IMR-90 (cell line): Measurements from ENCODE around the gene FBXL7. TPM values are rescaled to one million over a fixed set of nuclear protein-coding genes. Genes with fewer than 3 reads are reported as not detected.

Experiments
- ATAC-seq: fragments of 200-7000 bp; cut with Tn5 transposase; 2 replicates; pipeline ENCODE4 v1.9.1; 2020; ENCODE audit warnings: low read depth, mild to moderate bottlenecking, moderate library complexity
- BruUV-seq: library from RNA; stranded (reverse); fragments of 400-500 nt; replicated peaks from 2 replicates; lab custom pipeline; 2021; lab: Mats Ljungman, UMichigan
- CTCF ChIA-PET: fragments of 300-600 bp; formaldehyde crosslinking; extraction: SDS; loops from one replicate; lab custom pipeline; 2021; ENCODE audit warnings: antibody characterized with exemption; lab: Yijun Ruan, JAX
- POLR2A ChIA-PET: fragments of 300-600 bp; sonication (Branson Sonifier 250); formaldehyde crosslinking; loops from one replicate; lab custom pipeline; 2022; ENCODE audit warnings: antibody characterized with exemption; ENCODE audit not compliant: unreplicated experiment; lab: Charles Lee
- DNase-seq: peaks from one replicate; pipeline ENCODE4 v3.0.0; 2013
- H2AFZ ChIP-seq: replicated peaks from 2 replicates; pipeline ENCODE3; 2013; ENCODE audit warnings: low read length, mild to moderate bottlenecking; ENCODE audit not compliant: poor library complexity
- H2AK5ac ChIP-seq: 2 replicates; pipeline ENCODE4 v1.6.1; 2013; ENCODE audit warnings: low read depth, low read length, inconsistent platforms
- H2AK9ac ChIP-seq: replicated peaks from 2 replicates; pipeline ENCODE3; 2013; ENCODE audit warnings: mild to moderate bottlenecking, low read depth, low read length, moderate library complexity; ENCODE audit not compliant: poor library complexity
- H2BK120ac ChIP-seq: 2 replicates; pipeline ENCODE4 v1.6.1; 2013; ENCODE audit warnings: low read depth, low read length, inconsistent platforms
- H2BK15ac ChIP-seq: 3 replicates; pipeline ENCODE4 v1.6.1; 2013; ENCODE audit warnings: low read depth, low read length, inconsistent platforms
- H2BK20ac ChIP-seq: 2 replicates; pipeline ENCODE4 v1.6.1; 2013; ENCODE audit warnings: low read depth, mild to moderate bottlenecking, inconsistent platforms, low read length, moderate library complexity
- H2BK5ac ChIP-seq: 2 replicates; pipeline ENCODE4 v1.6.1; 2013; ENCODE audit warnings: mild to moderate bottlenecking, low read depth, low read length, inconsistent platforms; ENCODE audit not compliant: poor library complexity, severe bottlenecking
- H3K14ac ChIP-seq: replicated peaks from 2 replicates; pipeline ENCODE4 v1.6.1; 2013; ENCODE audit warnings: low read depth, low read length, inconsistent platforms
- H3K18ac ChIP-seq: 2 replicates; pipeline ENCODE4 v1.6.1; 2013; ENCODE audit warnings: low read depth, low read length, control low read depth
- H3K23ac ChIP-seq: 2 replicates; pipeline ENCODE4 v1.6.1; 2013; ENCODE audit warnings: low read depth, low read length, inconsistent platforms
- H3K27ac ChIP-seq: 2 replicates; pipeline ENCODE4 v1.5.1; 2013; ENCODE audit warnings: mild to moderate bottlenecking, control low read depth, low read length; ENCODE audit not compliant: insufficient read depth
- H3K27me3 ChIP-seq: 2 replicates; pipeline ENCODE4 v1.6.1; 2013; ENCODE audit warnings: low read length; ENCODE audit not compliant: control insufficient read depth, insufficient read depth
- H3K36me3 ChIP-seq: 2 replicates; pipeline ENCODE4 v1.6.1; 2013; ENCODE audit warnings: low read length, mixed read lengths; ENCODE audit not compliant: control insufficient read depth, insufficient read depth
- H3K4ac ChIP-seq: 2 replicates; pipeline ENCODE4 v1.6.1; 2013; ENCODE audit warnings: low read depth, low read length, inconsistent platforms
- H3K4me1 ChIP-seq: 2 replicates; pipeline ENCODE4 v1.6.1; 2013; ENCODE audit warnings: low read length, mixed read lengths; ENCODE audit not compliant: control insufficient read depth, insufficient read depth
- H3K4me2 ChIP-seq: 2 replicates; pipeline ENCODE4 v1.6.1; 2013; ENCODE audit warnings: low read depth, mild to moderate bottlenecking, control low read depth, low read length, moderate library complexity
- H3K4me3 ChIP-seq: 2 replicates; pipeline ENCODE4 v1.5.1; 2013; ENCODE audit warnings: low read depth, mild to moderate bottlenecking, control low read depth, low read length, moderate library complexity; ENCODE audit not compliant: insufficient read depth
- H3K56ac ChIP-seq: 2 replicates; pipeline ENCODE4 v1.6.1; 2013; ENCODE audit warnings: low read length, inconsistent platforms; ENCODE audit not compliant: insufficient read depth; ENCODE audit errors: extremely low read depth
- H3K79me1 ChIP-seq, 2 experiments: 2 replicates each; pipeline ENCODE4 v1.6.1; 2013; ENCODE audit warnings: low read length in 2 of 2, inconsistent platforms in 1 of 2, low read depth in 1 of 2
- H3K9ac ChIP-seq: 2 replicates; pipeline ENCODE4 v1.6.1; 2013; ENCODE audit warnings: low read depth, low read length, control low read depth
- H3K9me1 ChIP-seq: 2 replicates; pipeline ENCODE4 v1.6.1; 2013; ENCODE audit warnings: low read length, inconsistent platforms; ENCODE audit not compliant: insufficient read depth
- H3K9me3 ChIP-seq: 2 replicates; pipeline ENCODE4 v1.6.1; 2013; ENCODE audit warnings: low read length; ENCODE audit not compliant: control insufficient read depth, insufficient read depth
- H4K20me1 ChIP-seq: 2 replicates; pipeline ENCODE4 v1.6.1; 2013; ENCODE audit warnings: low read length, inconsistent platforms; ENCODE audit not compliant: insufficient read depth
- H4K5ac ChIP-seq: 2 replicates; pipeline ENCODE4 v1.6.1; 2013; ENCODE audit warnings: mild to moderate bottlenecking, low read depth, low read length, control low read depth
- H4K8ac ChIP-seq, 2 experiments: 2 replicates each; pipeline ENCODE4 v1.6.1; 2013; ENCODE audit warnings: low read depth in 2 of 2, low read length in 2 of 2, control low read depth in 1 of 2, inconsistent platforms in 1 of 2
- H4K91ac ChIP-seq: 2 replicates; pipeline ENCODE4 v1.6.1; 2013; ENCODE audit warnings: low read depth, low read length, inconsistent platforms; ENCODE audit not compliant: insufficient read depth
- BHLHE40 ChIP-seq: fragments of 150-350 bp; IDR thresholded peaks from 2 replicates; pipeline ENCODE4 v1.6.1; 2016; ENCODE audit warnings: mild to moderate bottlenecking, low read depth, low read length
- CEBPB ChIP-seq: IDR thresholded peaks from 2 replicates; pipeline ENCODE4 v1.6.1; 2012; ENCODE audit warnings: low read depth, low read length, improper control_type of control experiment
- CHD1 ChIP-seq: IDR thresholded peaks from 2 replicates; pipeline ENCODE4 v1.6.1; 2012; ENCODE audit warnings: low read depth, low read length, improper control_type of control experiment
- CTCF ChIP-seq: conservative IDR thresholded peaks from 2 replicates; pipeline ENCODE4 v1.5.1; 2012; ENCODE audit warnings: mild to moderate bottlenecking, low read depth, low read length, improper control_type of control experiment
- ELK1 ChIP-seq: fragments of 150-350 bp; IDR thresholded peaks from 2 replicates; pipeline ENCODE4 v1.6.1; 2016; ENCODE audit warnings: low read depth, mild to moderate bottlenecking, low read length, moderate library complexity, borderline replicate concordance
- FOS ChIP-seq: fragments of 150-350 bp; IDR thresholded peaks from 2 replicates; pipeline ENCODE4 v1.6.1; 2016; ENCODE audit warnings: low read depth, low read length
- MAFK ChIP-seq: IDR thresholded peaks from 2 replicates; pipeline ENCODE4 v1.6.1; 2012; ENCODE audit warnings: low read depth, low read length, improper control_type of control experiment
- MAZ ChIP-seq: IDR thresholded peaks from 2 replicates; pipeline ENCODE4 v1.6.1; 2012; ENCODE audit warnings: low read depth, mild to moderate bottlenecking, low read length, improper control_type of control experiment, moderate library complexity, borderline replicate concordance
- MXI1 ChIP-seq: IDR thresholded peaks from 2 replicates; pipeline ENCODE4 v1.6.1; 2012; ENCODE audit warnings: low read depth, mild to moderate bottlenecking, low read length, moderate library complexity, borderline replicate concordance
- NFE2L2 ChIP-seq: fragments of 150-350 bp; IDR thresholded peaks from 2 replicates; pipeline ENCODE4 v1.6.1; 2016; ENCODE audit warnings: low read depth, mild to moderate bottlenecking, low read length
- POLR2A ChIP-seq: IDR thresholded peaks from 2 replicates; pipeline ENCODE4 v1.6.1; 2012; ENCODE audit warnings: mild to moderate bottlenecking, low read depth, low read length
- RAD21 ChIP-seq: IDR thresholded peaks from 2 replicates; pipeline ENCODE4 v1.6.1; 2012; ENCODE audit warnings: low read length, improper control_type of control experiment
- RCOR1 ChIP-seq: IDR thresholded peaks from 2 replicates; pipeline ENCODE4 v1.6.1; 2012; ENCODE audit warnings: mild to moderate bottlenecking, low read length, improper control_type of control experiment; ENCODE audit not compliant: insufficient replicate concordance
- RFX5 ChIP-seq: IDR thresholded peaks from 2 replicates; pipeline ENCODE4 v1.8.0; 2012; ENCODE audit warnings: low read depth, mild to moderate bottlenecking, low read length, moderate library complexity
- SMC3 ChIP-seq: fragments of 150-350 bp; IDR thresholded peaks from 2 replicates; pipeline ENCODE4 v1.6.1; 2016; ENCODE audit warnings: low read depth, mild to moderate bottlenecking, antibody characterized with exemption, low read length, moderate library complexity
- USF2 ChIP-seq: fragments of 150-350 bp; IDR thresholded peaks from 2 replicates; pipeline ENCODE4 v1.6.1; 2017; ENCODE audit warnings: mild to moderate bottlenecking, antibody characterized with exemption, low read length, low read depth
- WGBS, 2 experiments: methylation state at CpG; one replicate each; pipeline versions ENCODE4 v1.1.5 to v1.1.7; 2013; ENCODE audit warnings: missing lambda C conversion rate in 2 of 2; ENCODE audit not compliant: insufficient read length in 1 of 2; ENCODE audit errors: extremely low coverage in 2 of 2; 5-methylcytosine and 5-hydroxymethylcytosine counted together
- dilution Hi-C: fragments of 300-500 bp; cut with HindIII; formaldehyde crosslinking; loops from one replicate; pipeline ENCODE4 v1.14.3; 2018; ENCODE audit warnings: low sequenced_read_pairs; ENCODE audit not compliant: unreplicated experiment
- in situ Hi-C: fragments of 300-500 bp; cut with MboI; formaldehyde crosslinking; loops from 3 replicates; pipeline ENCODE4 v1.14.3; 2019; ENCODE audit warnings: low sequenced_read_pairs, inconsistent platforms, mixed read lengths
- intact Hi-C: fragments of 100-400 bp; cut with micrococcal nuclease; formaldehyde crosslinking; loops from 2 replicates; pipeline ENCODE4 v1.10.0; 2022
- polyA plus RNA-seq, 3 experiments: library from polyadenylated mRNA; depleted of rRNA; stranded (reverse); fragments of >200 nt; gene quantifications; 2 replicates each; pipeline ENCODE4 v1.2.3, GENCODE V29; 2012; ENCODE audit warnings: low replicate concordance in 1 of 3
- total RNA-seq: library from RNA; depleted of rRNA; stranded (reverse); fragments of >200 nt; gene quantifications from 2 replicates; pipeline ENCODE4 v1.2.3, GENCODE V29; 2012

FBXL7 gene
- total and polyA plus RNA-seq, 2 of the 4 experiments (the other 2 are of a cell fraction), result 4.1 to 10.2 TPM

DNA sequence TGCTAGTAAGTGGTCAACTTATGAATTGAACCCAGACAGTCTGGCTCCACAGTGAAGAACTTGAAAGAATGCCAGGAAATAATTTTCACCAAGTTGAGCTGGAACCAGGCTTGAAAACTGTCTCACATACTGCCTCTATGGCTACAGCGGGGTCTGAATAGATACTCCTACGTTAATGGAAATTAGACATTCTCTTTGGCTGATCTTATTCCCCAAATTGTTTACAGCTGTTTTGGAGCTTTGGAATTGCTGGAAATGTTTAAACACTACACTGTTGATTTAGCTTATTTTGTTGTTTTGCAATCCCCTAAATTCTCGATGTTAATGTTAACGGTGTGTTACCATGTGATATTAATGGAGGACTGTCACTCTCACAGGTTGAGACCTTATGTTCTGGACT, 146.4 kb downstream of the FBXL7 start:
- H3K4me2 ChIP-seq, result no peak overlapping the region
- H4K20me1 ChIP-seq, result no peaks in the 10 kb centered on the region
- H2AK9ac ChIP-seq, result no peak overlapping the region
- CTCF ChIA-PET, result interaction anchor here (0.9 kb wide), 1 partner anchor 44 kb away, joined by 3 read pairs; no protein-coding TSS in a partner anchor
- no peak overlapping the region for H2AFZ ChIP-seq
- H3K4me3 ChIP-seq, result no peak overlapping the region
- no peak overlapping the region for H3K56ac ChIP-seq
- no peak overlapping the region for H3K23ac ChIP-seq
- DNase-seq (no peak), ATAC-seq (no peak)
- WGBS, 2 experiments, result 100% methylated on average over 1 of the region's 4 CpGs; no CpG with 5 or more reads in 1 of the 2 experiments
- no peak overlapping the region for H3K18ac ChIP-seq
- H2BK120ac ChIP-seq, result no peak overlapping the region
- H2AK5ac ChIP-seq, result no peak overlapping the region
- H3K4ac ChIP-seq, result no peak overlapping the region
- peaks cover 3% of the 10 kb centered on the region for H3K4me1 ChIP-seq
- no peak overlapping the region for H4K5ac ChIP-seq
- H3K36me3 ChIP-seq, result no peaks in the 10 kb centered on the region
- dilution Hi-C loops (no loop called here), intact Hi-C loops (no loop called here), in situ Hi-C loops (no loop called here)
- no peak overlapping the region for H2BK15ac ChIP-seq
- no peak overlapping the region for H3K14ac ChIP-seq
- H3K9ac ChIP-seq, result no peak overlapping the region
- peaks cover 22 to 26% of the 10 kb centered on the region in 2 experiments for H3K79me1 ChIP-seq
- H4K91ac ChIP-seq, result no peak overlapping the region
- H2BK20ac ChIP-seq, result no peak overlapping the region
- TF ChIP-seq USF2 (no peak), RAD21 (no peak), ELK1 (no peak), FOS (no peak), RCOR1 (no peak), SMC3 (no peak), RFX5 (no peak), MAFK (no peak), CEBPB (no peak), BHLHE40 (no peak), CHD1 (no peak), NFE2L2 (no peak), MAZ (no peak), POLR2A (no peak), CTCF (no peak), MXI1 (no peak)
- POLR2A ChIA-PET, result interaction anchor here (0.7 kb wide), 1 partner anchor 135 kb away, joined by 3 read pairs; no protein-coding TSS in a partner anchor
- no peak overlapping the region for H2BK5ac ChIP-seq
- H3K27ac ChIP-seq, result no peak overlapping the region
- H4K8ac ChIP-seq, result no peak overlapping the region
- H3K27me3 ChIP-seq, result no peaks in the 10 kb centered on the region
- no TSS peak for BruUV-seq
- H3K9me3 ChIP-seq, result no peaks in the 10 kb centered on the region
- peaks cover 5% of the 10 kb centered on the region; the same call in 1 of the 2 replicates for H3K9me1 ChIP-seq
